ENCODE results near the gene EYS.

DNA sequence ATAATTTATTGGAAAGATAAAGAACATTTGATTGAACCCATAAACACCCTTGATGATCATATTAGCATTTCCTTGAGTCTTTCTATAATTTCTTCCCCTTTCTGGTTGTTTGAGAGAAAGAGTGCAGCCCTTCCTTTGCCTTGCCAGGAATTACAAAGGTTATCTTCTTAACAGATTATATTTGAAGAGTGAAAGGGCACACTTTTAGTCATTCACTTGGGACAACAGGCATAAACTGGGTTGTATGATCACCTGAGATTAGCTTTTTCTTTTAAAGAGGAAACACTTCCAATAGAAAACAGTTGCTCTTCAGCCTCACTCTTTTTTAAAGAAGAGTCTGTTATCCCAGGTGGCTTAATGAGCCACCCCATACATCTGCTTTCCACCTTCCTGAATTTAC lies 1776.2 kb downstream of the EYS start:
- TF ChIP-seq CTCF (IDR thresholded peaks at IDR 0.05) (no peak), POLR2AphosphoS5 (IDR thresholded peaks at IDR 0.05) (no peak)
